HCT116 (cell line): ENCODE data around the gene KRT1. TPM values are rescaled to one million over a fixed set of nuclear protein-coding genes. Genes with fewer than 3 reads are reported as not detected.

Experiments
- ATAC-seq: fragments of 200-7000 bp; cut with Tn5 transposase; 2 replicates; pipeline ENCODE4 v1.9.1; 2020; ENCODE audit warnings: mild to moderate bottlenecking, moderate library complexity
- BruUV-seq: library from RNA; stranded (reverse); fragments of 400-500 nt; replicated peaks from 2 replicates; lab custom pipeline; 2021; lab: Mats Ljungman, UMichigan
- CTCF ChIA-PET: fragments of 300-600 bp; sonication (Branson Sonifier 250); formaldehyde crosslinking; loops from one replicate; lab custom pipeline; 2021; ENCODE audit warnings: antibody characterized with exemption; lab: Charles Lee
- POLR2A ChIA-PET: fragments of 300-600, 350-600 bp; sonication (Branson Sonifier 250); formaldehyde crosslinking; loops from one replicate; lab custom pipeline; 2021; ENCODE audit warnings: antibody characterized with exemption; lab: Charles Lee
- RAD21 ChIA-PET, 2 experiments: fragments of 300-600 bp; sonication (Branson Sonifier 250); formaldehyde crosslinking; loops; one replicate each; lab custom pipeline; 2023; ENCODE audit warnings: low total read pairs in 2 of 2; ENCODE audit not compliant: uncharacterized antibody in 2 of 2, unreplicated experiment in 2 of 2, low non-redundant PET in 1 of 2; lab: Charles Lee
- DNase-seq: peaks from one replicate; pipeline ENCODE4 v3.0.0-alpha.2; 2010; ENCODE audit warnings: low read depth, low spot score
- H2AFZ ChIP-seq: fragments of 200-600 bp; shearing (Covaris generic), sonication (generic); 2 replicates; pipeline ENCODE4 v1.6.1; 2017; ENCODE audit warnings: low read depth, mixed run types, mixed read lengths, antibody characterized with exemption, low read length; ENCODE audit not compliant: poor library complexity, severe bottlenecking
- H3K27ac ChIP-seq: 2 replicates; pipeline ENCODE4 v1.5.1; 2012; ENCODE audit warnings: low read depth, low read length
- H3K27me3 ChIP-seq: fragments of 200-600 bp; sonication (generic); 2 replicates; pipeline ENCODE4 v1.6.1; 2016; ENCODE audit warnings: mixed run types, low read length, mixed read lengths; ENCODE audit not compliant: insufficient read depth
- H3K36me3 ChIP-seq, 2 experiments: fragments of 200-500 bp in 1 of 2; fragments of 200-600 bp in 1 of 2; sonication (Bioruptor generic) in 1 of 2; sonication (generic) in 1 of 2; 2 replicates each; pipeline versions ENCODE4 v1.5.1 to v1.6.1; 2014 to 2016; ENCODE audit warnings: low read length in 2 of 2, inconsistent platforms in 1 of 2, mixed read lengths in 1 of 2, mixed run types in 1 of 2; ENCODE audit not compliant: insufficient read depth in 2 of 2, control insufficient read depth in 1 of 2
- H3K4me1 ChIP-seq, 2 experiments: fragments of 200-600 bp in 1 of 2; sonication (generic) in 1 of 2; 2 replicates each; pipeline versions ENCODE4 v1.5.1 to v1.6.1; 2012 to 2017; ENCODE audit warnings: low read length in 2 of 2, inconsistent platforms in 1 of 2, mild to moderate bottlenecking in 1 of 2, mixed read lengths in 1 of 2, mixed run types in 1 of 2, moderate library complexity in 1 of 2; ENCODE audit not compliant: insufficient read depth in 2 of 2, control insufficient read depth in 1 of 2
- H3K4me2 ChIP-seq: fragments of 200-600 bp; sonication (generic); 2 replicates; pipeline ENCODE4 v1.6.1; 2017; ENCODE audit warnings: mixed run types, low read length, mixed read lengths
- H3K4me3 ChIP-seq, 2 experiments: fragments of 200-600 bp in 1 of 2; sonication (generic) in 1 of 2; replicated peaks in 1 of 2; 2 replicates each; pipeline ENCODE4 v1.5.1; 2011 to 2016; ENCODE audit warnings: low read length in 2 of 2, control low read depth in 1 of 2, low read depth in 1 of 2, mild to moderate bottlenecking in 1 of 2, mixed read lengths in 1 of 2, mixed run types in 1 of 2
- H3K79me2 ChIP-seq: fragments of 200-600 bp; sonication (generic); 2 replicates; pipeline ENCODE4 v1.6.1; 2017; ENCODE audit warnings: mild to moderate bottlenecking, mixed run types, low read length, moderate library complexity, mixed read lengths; ENCODE audit not compliant: insufficient read depth
- H3K9ac ChIP-seq: fragments of 200-600 bp; sonication (generic); 2 replicates; pipeline ENCODE4 v1.6.1; 2016; ENCODE audit warnings: low read length, mixed read lengths
- H3K9me2 ChIP-seq: fragments of 200-600 bp; sonication (generic), shearing (Covaris generic); 2 replicates; pipeline ENCODE4 v1.6.1; 2017; ENCODE audit warnings: mixed run types, mild to moderate bottlenecking, moderate library complexity; ENCODE audit not compliant: insufficient read depth
- H3K9me3 ChIP-seq, 2 experiments: fragments of 200-500 bp in 1 of 2; fragments of 200-600 bp in 1 of 2; sonication (Bioruptor generic) in 1 of 2; sonication (generic) in 1 of 2; 2 replicates each; pipeline ENCODE4 v1.6.1; 2014 to 2017; ENCODE audit warnings: low read length in 2 of 2, mixed read lengths in 2 of 2, inconsistent platforms in 1 of 2, low read depth in 1 of 2, mild to moderate bottlenecking in 1 of 2, mixed run types in 1 of 2, moderate library complexity in 1 of 2; ENCODE audit not compliant: control insufficient read depth in 1 of 2, insufficient read depth in 1 of 2
- H4K20me1 ChIP-seq: fragments of 200-600 bp; sonication (generic), shearing (Covaris generic); 2 replicates; pipeline ENCODE4 v1.6.1; 2017; ENCODE audit warnings: mixed run types, mild to moderate bottlenecking, moderate library complexity; ENCODE audit not compliant: insufficient read depth
- CBX3 ChIP-seq: IDR thresholded peaks from 2 replicates; pipeline ENCODE4 v1.6.1; 2012; ENCODE audit warnings: low read depth
- ELF1 ChIP-seq: IDR thresholded peaks from 2 replicates; pipeline ENCODE4 v1.6.1; 2012; ENCODE audit warnings: low read depth, borderline replicate concordance
- EZH2 ChIP-seq: fragments of 200-600 bp; sonication (generic); IDR thresholded peaks from 2 replicates; pipeline ENCODE4 v1.6.1; 2017; ENCODE audit warnings: antibody characterized with exemption, mixed run types
- FOSL1 ChIP-seq: IDR thresholded peaks from 2 replicates; pipeline ENCODE4 v1.6.1; 2012; ENCODE audit warnings: low read depth
- JUND ChIP-seq: IDR thresholded peaks from 2 replicates; pipeline ENCODE4 v1.6.1; 2012
- POLR2A ChIP-seq: IDR thresholded peaks from 2 replicates; pipeline ENCODE4 v1.7.0; 2011; ENCODE audit warnings: borderline replicate concordance; ENCODE audit not compliant: insufficient read depth, insufficient read length; ENCODE audit errors: extremely low read depth
- POLR2AphosphoS5 ChIP-seq: IDR thresholded peaks from 2 replicates; pipeline ENCODE4 v1.6.1; 2011; ENCODE audit warnings: mild to moderate bottlenecking, low read depth, low read length, moderate library complexity
- SP1 ChIP-seq: IDR thresholded peaks from 2 replicates; pipeline ENCODE4 v1.6.1; 2012; ENCODE audit warnings: low read depth
- SRF ChIP-seq: IDR thresholded peaks from 2 replicates; pipeline ENCODE4 v1.6.1; 2012; ENCODE audit warnings: low read depth
- YY1 ChIP-seq: IDR thresholded peaks from 2 replicates; pipeline ENCODE4 v1.6.1; 2011; ENCODE audit warnings: low read length, low read depth, moderate library complexity, mild to moderate bottlenecking; ENCODE audit not compliant: insufficient replicate concordance; ENCODE audit errors: extremely low read depth
- ZFX ChIP-seq: fragments of 450-650 bp; IDR thresholded peaks from 2 replicates; pipeline ENCODE4 v1.6.1; 2017
- ZNF274 ChIP-seq: fragments of 200-500 bp; sonication (Bioruptor generic); IDR thresholded peaks from 2 replicates; pipeline ENCODE4 v1.6.1; 2014; ENCODE audit warnings: mild to moderate bottlenecking, low read depth, low read length, inconsistent platforms
- intact Hi-C: fragments of 100-400 bp; cut with micrococcal nuclease; formaldehyde crosslinking; loops from 2 replicates; pipeline ENCODE4 v1.10.0; 2022
- total RNA-seq: library from RNA; stranded (reverse); gene quantifications from one replicate; pipeline ENCODE4 v1.2.1, GENCODE V29; 2021; ENCODE audit not compliant: unreplicated experiment
- TF ChIP-seq, protein P1 (sequence below): IDR thresholded peaks from 2 replicates; pipeline ENCODE4 v1.6.1; 2012
- TF ChIP-seq, protein P2 (sequence below): IDR thresholded peaks from 2 replicates; pipeline ENCODE4 v1.6.1; 2012; ENCODE audit warnings: low read depth

Gene KRT1
- total RNA-seq, 1 experiment from 2014 or later: 0.20 TPM

DNA sequence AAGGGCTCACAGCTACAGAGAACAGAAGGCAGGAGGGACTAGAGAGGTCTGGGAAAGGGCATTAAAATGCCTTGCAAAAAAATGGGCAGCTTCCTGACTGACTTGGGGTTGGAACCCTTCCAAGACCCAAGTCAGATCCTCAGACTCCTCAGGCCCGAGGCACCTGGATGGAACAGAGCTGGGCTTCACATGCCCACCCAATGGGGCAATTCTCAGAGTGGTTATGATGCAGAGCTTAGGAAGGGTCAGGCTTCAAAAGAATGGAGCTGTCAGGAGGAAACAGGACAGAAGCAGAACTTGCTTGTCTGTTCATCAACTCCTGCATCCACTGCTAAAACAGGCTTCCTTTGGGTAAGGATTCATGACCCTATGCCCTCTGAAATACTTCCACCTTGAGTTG lies 9.7 kb upstream of the KRT1 start:
- Histone ChIP-seq H3K4me3 (no peak overlapping the region), H4K20me1 (no peaks in the 10 kb centered on the region), H3K4me2 (no peak overlapping the region), H3K36me3 (no peaks in the 10 kb centered on the region), H3K27ac (no peak overlapping the region), H3K27me3 (no peaks in the 10 kb centered on the region), H2AFZ (no peak overlapping the region), H3K9me2 (no peaks in the 10 kb centered on the region), H3K79me2 (no peaks in the 10 kb centered on the region), H3K9me3 (no peaks in the 10 kb centered on the region), H3K4me1 (peaks cover 2 to 17% of the 10 kb centered on the region in 2 experiments; a peak in 3 of 4 replicates), H3K9ac (no peak overlapping the region)
- intact Hi-C loops: no loop called here
- ChIA-PET CTCF (interaction anchor here (0.6 kb wide), 1 partner anchor 760 kb away, joined by 3 read pairs; no protein-coding TSS in a partner anchor), POLR2A (interaction anchor here (1.0 kb wide), 1 partner anchor 16 kb away, joined by 3 read pairs; no protein-coding TSS in a partner anchor), RAD21 (no interaction called here)
- TF ChIP-seq EZH2 (no peak), YY1 (no peak), SRF (no peak), FOSL1 (no peak), ZNF274 (no peak), JUND (no peak), SP1 (no peak), ELF1 (no peak), POLR2A (no peak), POLR2AphosphoS5 (no peak), ZFX (no peak), CBX3 (no peak)
- TF ChIP-seq, protein P1, sequence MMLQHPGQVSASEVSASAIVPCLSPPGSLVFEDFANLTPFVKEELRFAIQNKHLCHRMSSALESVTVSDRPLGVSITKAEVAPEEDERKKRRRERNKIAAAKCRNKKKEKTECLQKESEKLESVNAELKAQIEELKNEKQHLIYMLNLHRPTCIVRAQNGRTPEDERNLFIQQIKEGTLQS: no peak
- TF ChIP-seq, protein P2, sequence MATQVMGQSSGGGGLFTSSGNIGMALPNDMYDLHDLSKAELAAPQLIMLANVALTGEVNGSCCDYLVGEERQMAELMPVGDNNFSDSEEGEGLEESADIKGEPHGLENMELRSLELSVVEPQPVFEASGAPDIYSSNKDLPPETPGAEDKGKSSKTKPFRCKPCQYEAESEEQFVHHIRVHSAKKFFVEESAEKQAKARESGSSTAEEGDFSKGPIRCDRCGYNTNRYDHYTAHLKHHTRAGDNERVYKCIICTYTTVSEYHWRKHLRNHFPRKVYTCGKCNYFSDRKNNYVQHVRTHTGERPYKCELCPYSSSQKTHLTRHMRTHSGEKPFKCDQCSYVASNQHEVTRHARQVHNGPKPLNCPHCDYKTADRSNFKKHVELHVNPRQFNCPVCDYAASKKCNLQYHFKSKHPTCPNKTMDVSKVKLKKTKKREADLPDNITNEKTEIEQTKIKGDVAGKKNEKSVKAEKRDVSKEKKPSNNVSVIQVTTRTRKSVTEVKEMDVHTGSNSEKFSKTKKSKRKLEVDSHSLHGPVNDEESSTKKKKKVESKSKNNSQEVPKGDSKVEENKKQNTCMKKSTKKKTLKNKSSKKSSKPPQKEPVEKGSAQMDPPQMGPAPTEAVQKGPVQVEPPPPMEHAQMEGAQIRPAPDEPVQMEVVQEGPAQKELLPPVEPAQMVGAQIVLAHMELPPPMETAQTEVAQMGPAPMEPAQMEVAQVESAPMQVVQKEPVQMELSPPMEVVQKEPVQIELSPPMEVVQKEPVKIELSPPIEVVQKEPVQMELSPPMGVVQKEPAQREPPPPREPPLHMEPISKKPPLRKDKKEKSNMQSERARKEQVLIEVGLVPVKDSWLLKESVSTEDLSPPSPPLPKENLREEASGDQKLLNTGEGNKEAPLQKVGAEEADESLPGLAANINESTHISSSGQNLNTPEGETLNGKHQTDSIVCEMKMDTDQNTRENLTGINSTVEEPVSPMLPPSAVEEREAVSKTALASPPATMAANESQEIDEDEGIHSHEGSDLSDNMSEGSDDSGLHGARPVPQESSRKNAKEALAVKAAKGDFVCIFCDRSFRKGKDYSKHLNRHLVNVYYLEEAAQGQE: no peak
- no TSS peak for BruUV-seq
- ATAC-seq (no peak), DNase-seq (no peak)
